ENCODE measurements around the gene RASA2.

The RASA2 gene

GRCh38 chr3:141538568-141539240 lies 51.9 kb downstream of the RASA2 start:
- no peak for DNase-seq

GRCh38 chr3:141539431-141540187 lies 52.8 kb downstream of the RASA2 start:
- DNase-seq = no peak

- no peak for DNase-seq
Observed at GRCh38 chr3:141540531-141540930, 53.7 kb downstream of the RASA2 start.

- DNase-seq = no peak
Observed at GRCh38 chr3:141542202-141542969, 55.6 kb downstream of the RASA2 start.

- DNase-seq = no peak
Observed at GRCh38 chr3:141542989-141543388, 56.2 kb downstream of the RASA2 start.

GRCh38 chr3:141544697-141545096 lies 57.9 kb downstream of the RASA2 start:
- no peak for DNase-seq

- no peak for DNase-seq
Observed at GRCh38 chr3:141546081-141546480, 59.3 kb downstream of the RASA2 start.

GRCh38 chr3:141546586-141546985 lies 59.8 kb downstream of the RASA2 start:
- DNase-seq = no peak

GRCh38 chr3:141547791-141548190 lies 61.0 kb downstream of the RASA2 start:
- no peak for DNase-seq

GRCh38 chr3:141550926-141551665 lies 64.3 kb downstream of the RASA2 start:
- DNase-seq = no peak

GRCh38 chr3:141552440-141552991 lies 65.7 kb downstream of the RASA2 start:
- DNase-seq = no peak

GRCh38 chr3:141553055-141553454 lies 66.2 kb downstream of the RASA2 start:
- no peak for DNase-seq

GRCh38 chr3:141556034-141556433 lies 69.2 kb downstream of the RASA2 start:
- DNase-seq = no peak

- DNase-seq = no peak
Observed at GRCh38 chr3:141557961-141558706, 71.3 kb downstream of the RASA2 start.

- no peak for DNase-seq
Observed at GRCh38 chr3:141561426-141562034, 74.7 kb downstream of the RASA2 start.

GRCh38 chr3:141564241-141564640 lies 77.4 kb downstream of the RASA2 start:
- no peak for DNase-seq

GRCh38 chr3:141570068-141570467 lies 83.2 kb downstream of the RASA2 start:
- DNase-seq = no peak

GRCh38 chr3:141575879-141576743 lies 89.3 kb downstream of the RASA2 start:
- no peak for DNase-seq

GRCh38 chr3:141576744-141577052 lies 89.9 kb downstream of the RASA2 start:
- DNase-seq = no peak

GRCh38 chr3:141578202-141578973 lies 91.6 kb downstream of the RASA2 start:
- no peak for DNase-seq

Data from cerebellar nuclear complex (tissue), 1 donor.